GM23338 (cell line): ENCODE data around the gene ABL1. TPM values are rescaled to one million over a fixed set of nuclear protein-coding genes. Genes with fewer than 3 reads are reported as not detected.

Experiments used
- ATAC-seq: fragments of 200-7000 bp; cut with Tn5 transposase; 3 replicates; pipeline ENCODE4 v1.9.1; 2020
- DNase-seq: peaks from one replicate; pipeline ENCODE4 v3.0.0-alpha.2; 2015; ENCODE audit warnings: low spot score
- H2AFZ ChIP-seq: fragments of 200-600 bp; sonication (generic); 2 replicates; pipeline ENCODE4 v1.8.0; 2016; ENCODE audit warnings: antibody characterized with exemption, mild to moderate bottlenecking, moderate library complexity
- H3F3A ChIP-seq: fragments of 200-600 bp; sonication (generic); replicated peaks from 2 replicates; pipeline ENCODE4 v1.8.0; 2017; ENCODE audit warnings: antibody characterized with exemption, mixed run types, low read depth
- H3K27ac ChIP-seq: fragments of 200-600 bp; sonication (generic); 2 replicates; pipeline ENCODE4 v1.6.1; 2016; ENCODE audit warnings: low read depth
- H3K27me3 ChIP-seq: fragments of 200-600 bp; sonication (generic); 2 replicates; pipeline ENCODE4 v1.8.0; 2016; ENCODE audit warnings: mild to moderate bottlenecking, mixed run types, moderate library complexity; ENCODE audit not compliant: insufficient read depth
- H3K36me3 ChIP-seq: fragments of 200-600 bp; sonication (generic); 2 replicates; pipeline ENCODE4 v1.8.0; 2016; ENCODE audit warnings: mild to moderate bottlenecking; ENCODE audit not compliant: insufficient read depth
- H3K4me1 ChIP-seq: fragments of 200-600 bp; sonication (generic); 2 replicates; pipeline ENCODE4 v1.8.0; 2016; ENCODE audit warnings: mild to moderate bottlenecking, moderate library complexity; ENCODE audit not compliant: insufficient read depth
- H3K4me2 ChIP-seq: fragments of 200-600 bp; sonication (generic); 2 replicates; pipeline ENCODE4 v1.7.1; 2017; ENCODE audit warnings: mixed run types
- H3K4me3 ChIP-seq: fragments of 200-600 bp; sonication (generic); 2 replicates; pipeline ENCODE4 v1.6.1; 2016; ENCODE audit warnings: mixed run types
- H3K79me2 ChIP-seq: fragments of 200-600 bp; sonication (generic); replicated peaks from 2 replicates; pipeline ENCODE4 v1.8.0; 2017; ENCODE audit warnings: mild to moderate bottlenecking; ENCODE audit not compliant: insufficient read depth
- H3K9me2 ChIP-seq: fragments of 200-600 bp; sonication (generic); 2 replicates; pipeline ENCODE4 v1.8.0; 2017; ENCODE audit not compliant: insufficient read depth
- H4K20me1 ChIP-seq: fragments of 200-600 bp; sonication (generic); replicated peaks from 2 replicates; pipeline ENCODE4 v1.8.0; 2017; ENCODE audit warnings: mild to moderate bottlenecking; ENCODE audit not compliant: insufficient read depth
- H3K27ac Mint-ChIP-seq: 2 replicates; pipeline ENCODE4 v1.8.0; 2020; ENCODE audit warnings: inconsistent platforms, mild to moderate bottlenecking, moderate library complexity, mixed read lengths
- H3K27me3 Mint-ChIP-seq: 3 replicates; pipeline ENCODE4 v1.8.0; 2022; ENCODE audit warnings: low read depth, mild to moderate bottlenecking, moderate library complexity, mixed read lengths, inconsistent platforms; ENCODE audit not compliant: insufficient read depth, poor library complexity
- H3K36me3 Mint-ChIP-seq: 3 replicates; pipeline ENCODE4 v1.8.0; 2021; ENCODE audit warnings: low read depth, mild to moderate bottlenecking, inconsistent platforms, moderate library complexity, mixed read lengths
- H3K4me1 Mint-ChIP-seq: 3 replicates; pipeline ENCODE4 v1.8.0; 2020; ENCODE audit warnings: mild to moderate bottlenecking, inconsistent platforms, mixed read lengths
- H3K4me3 Mint-ChIP-seq: 3 replicates; pipeline ENCODE4 v1.8.0; 2021; ENCODE audit warnings: moderate library complexity, mild to moderate bottlenecking, inconsistent platforms, mixed read lengths
- H3K9me3 Mint-ChIP-seq: 3 replicates; pipeline ENCODE4 v1.8.0; 2020; ENCODE audit warnings: moderate library complexity, mild to moderate bottlenecking, inconsistent platforms, mixed read lengths
- CREB1 ChIP-seq: fragments of 250-450 bp; sonication (Bioruptor Pico); IDR thresholded peaks from 2 replicates; pipeline ENCODE4 v1.5.0; 2020; ENCODE audit warnings: low read depth, mild to moderate bottlenecking, moderate library complexity
- EZH2 ChIP-seq: fragments of 200-600 bp; sonication (generic); IDR thresholded peaks from one replicate; pipeline ENCODE4 v1.8.0; 2017; ENCODE audit warnings: antibody characterized with exemption, mild to moderate bottlenecking, low read depth; ENCODE audit not compliant: unreplicated experiment
- EZH2phosphoT487 ChIP-seq: fragments of 200-600 bp; sonication (generic); IDR thresholded peaks from one replicate; pipeline ENCODE4 v1.8.1; 2018; ENCODE audit warnings: antibody characterized with exemption; ENCODE audit not compliant: unreplicated experiment
- JUNB ChIP-seq: IDR thresholded peaks from one replicate; pipeline ENCODE4 v1.6.1; 2016; ENCODE audit warnings: antibody characterized with exemption; ENCODE audit not compliant: unreplicated experiment
- NANOG ChIP-seq: IDR thresholded peaks from 2 replicates; pipeline ENCODE4 v1.6.1; 2016; ENCODE audit warnings: antibody characterized with exemption, borderline replicate concordance
- POLR2AphosphoS5 ChIP-seq: IDR thresholded peaks from 2 replicates; pipeline ENCODE4 v1.6.1; 2016; ENCODE audit warnings: antibody characterized with exemption, low read depth
- STAT1 ChIP-seq: IDR thresholded peaks from one replicate; pipeline ENCODE4 v1.6.1; 2016; ENCODE audit warnings: antibody characterized with exemption; ENCODE audit not compliant: unreplicated experiment
- ZNF114 ChIP-seq: fragments of 250-450 bp; sonication (Bioruptor Pico); IDR thresholded peaks from 2 replicates; pipeline ENCODE4 v1.5.0; 2020; ENCODE audit warnings: mild to moderate bottlenecking, moderate library complexity
- ZNF331 ChIP-seq: fragments of 250-450 bp; sonication (Bioruptor Pico); IDR thresholded peaks from 2 replicates; pipeline ENCODE4 v1.5.0; 2020; ENCODE audit warnings: low read depth, mild to moderate bottlenecking, moderate library complexity
- ZNF462 ChIP-seq: fragments of 250-450 bp; sonication (Bioruptor Pico); IDR thresholded peaks from 2 replicates; pipeline ENCODE4 v1.5.0; 2020; ENCODE audit warnings: mild to moderate bottlenecking, moderate library complexity
- polyA plus RNA-seq: library from polyadenylated mRNA; unstranded; fragments of >200 nt; fragmentation: Nextera tagmentation; extraction: Ambion mirVana; gene quantifications from 2 replicates; pipeline ENCODE4 v1.2.1, GENCODE V29; 2016
- total RNA-seq: library from RNA; depleted of rRNA; stranded (reverse); fragments of >200 nt; shearing (Covaris generic); gene quantifications from 2 replicates; pipeline ENCODE4 v1.2.3, GENCODE V29; 2014
- TF ChIP-seq, protein P1 (sequence below): IDR thresholded peaks from 2 replicates; pipeline ENCODE4 v1.6.1; 2016; ENCODE audit warnings: antibody characterized with exemption
- TF ChIP-seq, protein P2 (sequence below), 2 experiments: fragments of 200-600 bp in 1 of 2; sonication (generic) in 1 of 2; conservative IDR thresholded peaks; 2 replicates each; pipeline versions ENCODE4 v1.5.1 to v1.6.1; 2016 to 2017; ENCODE audit warnings: antibody characterized with exemption in 2 of 2, low read depth in 2 of 2, mild to moderate bottlenecking in 2 of 2, moderate library complexity in 1 of 2

ABL1 gene
- total and polyA plus RNA-seq, 2 experiments from 2014 or later = 20.7 to 85.1 TPM

DNA sequence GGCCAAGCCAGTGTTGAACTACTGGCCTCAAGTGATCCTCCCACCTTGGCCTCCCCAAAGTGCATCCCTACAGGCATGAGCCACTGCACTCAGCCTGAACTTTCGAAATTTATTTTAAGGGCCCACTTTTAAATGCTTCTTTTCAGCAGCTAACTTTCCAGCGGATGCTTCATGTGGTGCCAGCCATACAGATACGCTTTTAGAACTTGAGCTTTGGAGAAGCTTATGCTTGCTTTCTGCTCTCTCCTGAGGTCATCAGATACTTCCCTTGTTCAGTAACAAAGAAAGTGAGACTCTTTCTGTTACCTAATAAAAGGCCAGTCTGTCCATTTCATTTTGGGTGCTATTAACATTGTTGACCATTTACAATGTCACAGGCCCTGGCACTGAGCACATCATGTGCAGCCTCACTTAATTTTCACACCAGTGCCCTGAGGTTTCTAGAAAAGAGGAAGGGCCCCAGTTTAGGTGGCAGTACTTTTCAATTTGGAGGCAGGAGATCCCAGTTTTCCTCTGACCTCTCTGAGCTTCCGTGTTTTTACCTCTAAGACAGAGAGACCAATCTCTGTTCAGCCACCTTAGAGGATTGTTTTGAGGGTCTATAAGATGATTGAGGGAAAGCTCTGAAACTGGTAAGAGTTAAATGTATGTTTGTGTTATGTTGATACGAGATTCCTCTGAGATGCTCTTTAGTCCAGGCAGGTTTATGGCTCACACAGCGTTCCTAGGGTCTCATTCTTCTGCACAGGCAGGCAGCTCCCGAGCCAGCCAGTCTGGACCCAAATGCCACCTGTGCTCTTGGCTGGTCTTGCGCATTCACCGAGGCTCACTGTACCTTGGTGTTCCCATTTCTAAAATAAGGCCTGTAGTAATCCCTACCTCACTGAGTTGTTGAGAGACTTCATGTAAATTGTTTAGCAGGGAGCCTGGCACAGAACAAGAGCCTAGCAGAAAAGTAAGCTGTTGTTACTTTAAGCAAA, 4.4 kb downstream of the ABL1 start (continued):
- TF ChIP-seq ZNF331 (CRISPR knock-in tag) = no peak
- TF ChIP-seq, protein P1, sequence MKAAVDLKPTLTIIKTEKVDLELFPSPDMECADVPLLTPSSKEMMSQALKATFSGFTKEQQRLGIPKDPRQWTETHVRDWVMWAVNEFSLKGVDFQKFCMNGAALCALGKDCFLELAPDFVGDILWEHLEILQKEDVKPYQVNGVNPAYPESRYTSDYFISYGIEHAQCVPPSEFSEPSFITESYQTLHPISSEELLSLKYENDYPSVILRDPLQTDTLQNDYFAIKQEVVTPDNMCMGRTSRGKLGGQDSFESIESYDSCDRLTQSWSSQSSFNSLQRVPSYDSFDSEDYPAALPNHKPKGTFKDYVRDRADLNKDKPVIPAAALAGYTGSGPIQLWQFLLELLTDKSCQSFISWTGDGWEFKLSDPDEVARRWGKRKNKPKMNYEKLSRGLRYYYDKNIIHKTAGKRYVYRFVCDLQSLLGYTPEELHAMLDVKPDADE = no peak

GRCh38 chr9:130842545-130842944, 7.5 kb downstream of the ABL1 start:
- peaks cover 77% of the 10 kb centered on the region for H3K4me1 ChIP-seq
- peaks cover 9% of the 10 kb centered on the region; the same call in 1 of the 2 replicates for H3F3A ChIP-seq
- H3K27ac Mint-ChIP-seq = peak overlapping the region; percentile 49; the same call in 1 of the 2 replicates
- H3K36me3 Mint-ChIP-seq = no peaks in the 10 kb centered on the region
- no peaks in the 10 kb centered on the region for H3K9me3 Mint-ChIP-seq
- peaks cover 98% of the 10 kb centered on the region for H3K79me2 ChIP-seq
- no peak overlapping the region for H3K4me2 ChIP-seq
- no peaks in the 10 kb centered on the region for H3K27me3 ChIP-seq
- DNase-seq = no peak
- peaks cover 31% of the 10 kb centered on the region for H4K20me1 ChIP-seq
- no peaks in the 10 kb centered on the region for H3K9me2 ChIP-seq
- H3K4me3 ChIP-seq = no peak overlapping the region
- H3K27me3 Mint-ChIP-seq = peaks cover 5% of the 10 kb centered on the region
- peaks cover 82% of the 10 kb centered on the region for H3K4me1 Mint-ChIP-seq
- H3K4me3 Mint-ChIP-seq = no peak overlapping the region; the same call in 2 of the 3 replicates
- no peaks in the 10 kb centered on the region for H3K36me3 ChIP-seq
- no peak for ATAC-seq
- no peak overlapping the region for H3K27ac ChIP-seq
- no peak overlapping the region for H2AFZ ChIP-seq
- TF ChIP-seq CREB1 (CRISPR knock-in tag) (no peak), STAT1 (no peak), ZNF331 (CRISPR knock-in tag) (no peak), EZH2 (no peak), NANOG (no peak), EZH2phosphoT487 (no peak), POLR2AphosphoS5 (no peak), JUNB (no peak), ZNF114 (CRISPR knock-in tag) (no peak), ZNF462 (no peak)
- TF ChIP-seq, protein P1 = no peak
- TF ChIP-seq, protein P2, sequence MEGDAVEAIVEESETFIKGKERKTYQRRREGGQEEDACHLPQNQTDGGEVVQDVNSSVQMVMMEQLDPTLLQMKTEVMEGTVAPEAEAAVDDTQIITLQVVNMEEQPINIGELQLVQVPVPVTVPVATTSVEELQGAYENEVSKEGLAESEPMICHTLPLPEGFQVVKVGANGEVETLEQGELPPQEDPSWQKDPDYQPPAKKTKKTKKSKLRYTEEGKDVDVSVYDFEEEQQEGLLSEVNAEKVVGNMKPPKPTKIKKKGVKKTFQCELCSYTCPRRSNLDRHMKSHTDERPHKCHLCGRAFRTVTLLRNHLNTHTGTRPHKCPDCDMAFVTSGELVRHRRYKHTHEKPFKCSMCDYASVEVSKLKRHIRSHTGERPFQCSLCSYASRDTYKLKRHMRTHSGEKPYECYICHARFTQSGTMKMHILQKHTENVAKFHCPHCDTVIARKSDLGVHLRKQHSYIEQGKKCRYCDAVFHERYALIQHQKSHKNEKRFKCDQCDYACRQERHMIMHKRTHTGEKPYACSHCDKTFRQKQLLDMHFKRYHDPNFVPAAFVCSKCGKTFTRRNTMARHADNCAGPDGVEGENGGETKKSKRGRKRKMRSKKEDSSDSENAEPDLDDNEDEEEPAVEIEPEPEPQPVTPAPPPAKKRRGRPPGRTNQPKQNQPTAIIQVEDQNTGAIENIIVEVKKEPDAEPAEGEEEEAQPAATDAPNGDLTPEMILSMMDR (conservative IDR thresholded peaks at IDR 0.05; ENCODE audit: low read depth in 2 of 2) = no peak
